T1000 (cell line): ENCODE results near the gene NUP98.
"Not testable (repeated sequence)": the region's sequence is repeated elsewhere in the genome, so short reads cannot be mapped to it uniquely, and the experiment has no call there.

Experiments
- DNase-seq: peaks from one replicate; lab custom pipeline; 2025; ENCODE audit warnings: mixed read lengths; lab: John Stamatoyannopoulos, UW

NUP98 gene

GRCh38 chr11:3826721-3827120 lies 29.4 kb upstream of the NUP98 start:
- no peak for DNase-seq

DNA sequence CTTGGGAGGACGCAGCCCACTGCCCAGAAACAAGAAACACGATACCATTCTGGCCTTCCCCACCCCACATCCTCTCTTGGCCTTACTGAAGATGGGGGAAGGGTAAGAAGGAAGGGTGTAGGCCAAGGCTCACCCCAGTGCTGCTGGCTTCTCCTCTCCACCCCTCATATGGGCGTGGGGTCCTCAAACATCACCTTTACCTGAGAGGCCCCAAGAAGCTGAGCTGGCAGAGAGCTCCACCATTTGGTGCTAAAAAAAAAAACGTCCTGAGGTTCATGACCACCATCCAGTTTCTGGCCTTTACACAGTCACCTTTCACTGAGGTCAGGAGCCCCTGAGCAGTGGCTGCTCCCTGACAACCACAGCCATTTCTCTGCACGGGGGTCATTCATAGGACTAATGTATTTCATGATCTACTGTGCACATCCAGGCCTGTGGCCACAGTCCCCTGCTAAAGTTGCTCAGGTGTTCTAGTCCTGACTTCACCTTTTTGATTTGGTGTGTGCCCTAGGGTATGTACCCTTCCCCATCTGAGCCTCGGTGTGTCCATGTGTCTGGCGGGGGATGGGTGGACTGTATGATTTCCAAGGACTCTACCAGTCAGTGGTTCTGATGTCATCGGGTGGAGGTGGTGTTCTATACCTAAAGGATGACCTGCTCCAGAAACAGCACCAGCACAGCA lies 28.3 kb upstream of the NUP98 start:
- no peak for DNase-seq

GRCh38 chr11:3824714-3825472 lies 27.5 kb upstream of the NUP98 start:
- no peak for DNase-seq

- no peak for DNase-seq
These were observed 26.6 kb upstream of the NUP98 start for GRCh38 chr11:3823762-3824506.

- no peak for DNase-seq
These were observed 25.9 kb upstream of the NUP98 start for GRCh38 chr11:3823303-3823702.

DNA sequence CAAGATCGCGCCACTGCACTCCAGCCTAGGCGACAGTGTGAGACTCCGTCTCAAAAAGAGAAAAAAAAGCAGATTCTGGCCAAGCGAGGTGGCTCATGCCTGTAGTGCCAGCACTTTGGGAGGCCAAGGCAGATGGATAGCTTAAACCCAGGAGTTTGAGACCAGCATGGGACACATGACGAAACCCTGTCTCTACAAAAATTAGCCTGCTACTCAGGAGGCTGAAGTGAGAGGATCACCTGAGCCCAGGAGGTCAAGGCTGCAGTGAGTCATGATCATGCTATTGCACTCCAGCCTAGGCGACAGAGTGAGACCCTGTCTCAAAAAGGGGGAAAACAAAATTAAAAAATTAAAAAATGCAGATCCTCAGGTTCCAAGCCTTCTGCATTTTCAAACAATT lies 25.0 kb upstream of the NUP98 start:
- no peak for DNase-seq

DNA sequence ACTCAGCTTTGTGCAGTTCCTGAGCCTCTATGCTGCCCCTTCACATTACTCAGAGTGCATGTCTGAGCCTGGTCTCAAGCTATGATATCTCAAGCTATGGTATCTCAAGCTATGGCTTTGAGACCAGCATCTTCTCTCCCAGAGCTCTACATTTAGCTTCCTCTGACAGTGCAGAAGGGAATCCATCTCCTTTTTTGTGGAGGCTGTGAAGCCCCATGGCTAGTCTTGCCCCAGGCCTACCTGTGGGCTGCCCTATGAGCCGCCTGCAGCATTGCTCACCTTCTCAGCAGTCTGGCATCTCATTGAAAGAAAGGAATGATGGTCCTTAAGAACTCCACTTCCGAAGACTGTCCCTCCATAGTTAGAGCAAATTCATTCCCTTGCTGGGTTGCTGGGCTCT lies 23.6 kb upstream of the NUP98 start:
- DNase-seq = no peak

- no peak for DNase-seq
These were observed 19.9 kb upstream of the NUP98 start for GRCh38 chr11:3817181-3817800.

DNA sequence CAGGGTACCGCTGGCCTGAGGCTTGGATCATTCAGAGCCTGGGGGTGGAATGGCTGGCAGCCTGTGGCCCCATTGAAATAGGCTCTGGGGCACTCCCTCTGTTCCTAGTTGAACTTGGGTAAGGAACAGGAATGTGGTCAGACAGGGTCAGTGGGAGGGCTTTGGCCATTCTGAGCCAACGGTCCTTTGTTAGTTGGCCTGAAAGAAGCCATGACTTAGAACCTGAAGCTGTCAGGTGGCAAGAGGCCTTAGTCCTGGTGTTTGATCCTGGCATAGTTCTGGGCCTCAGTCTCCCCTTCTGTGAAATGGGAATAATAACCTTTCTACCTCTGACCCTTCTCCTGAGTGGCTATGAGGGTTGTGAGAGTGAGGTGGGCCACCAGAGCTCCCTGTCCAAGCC lies 19.3 kb upstream of the NUP98 start:
- no peak for DNase-seq

DNA sequence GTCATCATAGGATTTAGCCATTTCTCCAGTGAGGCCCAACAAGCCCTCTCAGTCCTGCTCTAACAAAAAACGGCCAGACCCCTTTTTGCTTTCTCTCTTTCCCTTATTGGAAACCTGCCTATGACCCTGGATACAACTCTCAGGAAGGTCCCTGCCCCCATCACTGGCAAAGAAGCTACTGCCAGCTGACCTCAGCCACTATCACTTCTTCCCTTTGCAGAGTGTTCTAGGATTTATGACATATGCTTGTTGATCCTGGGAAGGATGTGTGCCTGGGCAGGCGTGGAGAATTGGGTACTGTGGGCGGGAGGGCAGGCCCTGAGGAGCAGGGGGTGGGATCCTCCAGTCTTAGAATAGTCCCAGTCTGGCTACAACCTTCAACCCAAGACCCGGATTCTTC lies 18.5 kb upstream of the NUP98 start:
- DNase-seq = no peak

GRCh38 chr11:3814832-3815231 lies 17.5 kb upstream of the NUP98 start:
- DNase-seq = not testable (repeated sequence)

DNA sequence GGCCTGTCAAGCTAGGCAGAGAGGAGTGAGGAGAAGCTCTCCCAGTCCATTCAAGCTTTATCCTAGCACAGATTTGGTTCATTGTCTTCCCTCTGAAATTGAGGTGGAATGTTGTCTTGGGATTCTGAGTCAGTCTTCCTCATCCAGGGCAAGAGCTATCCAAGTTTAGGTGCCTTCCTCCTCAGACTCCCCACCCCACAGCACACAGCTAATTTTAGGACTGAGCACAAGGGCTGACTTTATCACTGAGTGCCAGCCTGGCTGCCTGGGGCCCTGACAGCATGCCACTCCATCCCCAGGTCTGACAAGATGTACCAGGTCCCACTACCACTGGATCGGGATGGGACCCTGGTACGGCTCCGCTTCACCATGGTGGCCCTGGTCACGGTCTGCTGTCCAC lies 13.6 kb upstream of the NUP98 start:
- DNase-seq = no peak

GRCh38 chr11:3810446-3810845 lies 13.1 kb upstream of the NUP98 start:
- DNase-seq = no peak

- no peak for DNase-seq
These were observed 12.2 kb upstream of the NUP98 start for GRCh38 chr11:3809624-3809928.

DNA sequence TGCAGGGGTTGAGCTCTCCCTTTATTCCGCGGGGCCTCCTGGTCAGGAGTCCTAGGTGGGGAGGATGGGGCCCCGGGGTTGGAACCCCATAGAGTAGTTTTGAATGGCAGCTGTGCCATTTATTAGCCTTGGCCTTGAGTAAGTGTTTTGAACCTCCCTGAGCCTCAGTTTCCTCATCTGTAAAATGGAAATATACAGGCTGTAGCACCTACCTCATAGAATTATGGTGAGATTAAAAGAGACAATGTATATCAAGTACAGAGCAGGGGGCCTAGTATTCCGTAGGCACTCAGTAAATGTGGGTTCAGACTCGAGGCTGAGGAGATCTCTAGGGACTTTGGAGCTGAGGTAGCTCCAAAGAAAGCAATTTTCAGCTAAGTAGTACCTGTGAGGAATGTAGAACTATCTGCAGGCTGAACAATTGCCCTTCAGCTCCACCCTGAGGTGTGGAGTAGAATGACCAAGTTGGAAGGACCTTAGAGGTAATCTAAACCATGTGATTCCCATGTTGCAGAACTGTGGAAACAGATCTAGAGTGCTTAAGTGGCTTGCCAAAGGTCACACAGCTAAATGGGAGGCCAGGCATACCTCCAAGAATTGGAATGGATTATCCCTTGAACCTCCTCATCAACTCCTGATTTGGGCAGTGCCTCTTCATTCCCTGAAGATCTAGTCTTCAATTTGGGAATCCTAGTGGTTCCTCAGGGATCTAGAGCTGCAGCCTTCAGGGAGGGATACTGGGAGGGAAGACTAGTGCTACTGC lies 11.7 kb upstream of the NUP98 start:
- no peak for DNase-seq

GRCh38 chr11:3807909-3808860 lies 10.8 kb upstream of the NUP98 start, which contains the start of gene PGAP2:
PGAP2 (plus strand) TSS chr11:3808560; CDS start chr11:3811260, 2,700 bp downstream.
- no peak for DNase-seq

DNA sequence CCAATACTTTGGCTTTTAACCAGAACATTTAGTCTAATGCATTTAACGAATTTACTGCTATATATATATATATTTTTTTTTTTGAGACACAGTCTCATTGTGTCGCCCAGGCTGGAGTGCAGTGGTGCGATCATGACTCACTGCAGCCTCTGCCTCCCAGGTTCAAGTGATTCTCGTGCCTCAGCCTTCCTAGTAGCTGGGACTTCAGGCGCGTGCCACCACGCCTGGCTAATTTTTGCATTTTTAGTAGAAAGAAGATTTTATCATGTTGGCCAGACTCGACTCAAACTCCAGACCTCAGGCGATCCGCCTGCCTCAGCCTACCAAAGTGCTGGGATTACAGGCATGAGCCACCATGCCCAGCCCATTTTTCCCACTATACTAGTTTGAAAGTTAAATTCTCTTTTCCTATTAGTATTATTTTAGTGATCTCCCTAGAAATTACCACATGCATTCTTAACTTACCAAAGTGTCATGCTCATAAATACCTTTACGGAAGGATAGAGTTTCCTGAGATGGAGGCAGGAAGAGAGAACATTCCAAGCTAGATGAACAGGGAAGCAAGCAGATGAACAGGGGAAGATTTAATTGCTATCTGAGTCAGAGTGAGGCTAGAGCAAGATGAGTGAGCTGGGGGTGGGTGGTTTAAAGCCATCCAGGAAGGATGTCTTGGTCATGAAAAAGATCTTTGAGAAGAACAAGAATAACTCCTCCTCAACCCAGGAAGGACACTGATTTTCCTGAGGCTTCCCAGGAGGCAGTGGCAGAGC lies 6.6 kb upstream of the NUP98 start:
- no peak for DNase-seq

- DNase-seq = no peak
These were observed 4.8 kb upstream of the NUP98 start for GRCh38 chr11:3802011-3802790.

DNA sequence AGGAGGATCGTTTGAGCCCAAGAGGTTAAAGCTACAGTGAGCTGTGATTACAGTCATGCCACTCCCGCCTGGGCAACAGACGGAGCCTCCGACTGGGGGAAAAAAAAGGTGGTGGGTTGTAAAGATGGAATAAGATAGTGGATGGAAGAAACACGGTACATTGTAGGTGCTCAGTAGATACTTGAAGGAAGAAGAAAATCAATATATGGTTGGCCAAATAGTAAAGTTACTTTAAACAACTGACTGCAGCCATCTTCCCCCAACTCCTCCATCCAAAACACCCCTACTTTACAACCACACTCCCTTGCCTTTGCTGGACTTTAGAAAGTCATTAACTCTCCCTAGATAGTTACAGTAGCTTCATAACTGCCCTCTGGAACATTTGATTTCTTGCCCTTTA lies 2.5 kb upstream of the NUP98 start:
- no peak for DNase-seq
